SK-N-SH treated with all-trans-retinoic acid at 6 μM for 48 hours (cell line): Measurements from ENCODE around the gene LAMTOR1.

ENCODE experiments used
- ATAC-seq: fragments of 200-7000 bp; cut with Tn5 transposase; 3 replicates; pipeline ENCODE4 v1.9.1; 2020; ENCODE audit warnings: mild to moderate bottlenecking, moderate library complexity
- ARNTL ChIP-seq: fragments of 450-650 bp; formaldehyde crosslinking; IDR thresholded peaks from 2 replicates; pipeline ENCODE4 v1.5.0; 2020; ENCODE audit warnings: low read depth, mild to moderate bottlenecking, moderate library complexity, borderline replicate concordance
- BACH2 ChIP-seq: fragments of 250-450 bp; sonication (Bioruptor Pico); IDR thresholded peaks from 2 replicates; pipeline ENCODE4 v1.9.0; 2021; ENCODE audit warnings: mild to moderate bottlenecking, borderline replicate concordance
- CSDC2 ChIP-seq: fragments of 250-450 bp; sonication (Bioruptor Pico); IDR thresholded peaks from 2 replicates; pipeline ENCODE4 v1.5.0; 2020; ENCODE audit warnings: mild to moderate bottlenecking, moderate library complexity
- ESRRG ChIP-seq: fragments of 250-450 bp; sonication (Bioruptor Pico); IDR thresholded peaks from 2 replicates; pipeline ENCODE4 v1.6.1; 2021; ENCODE audit warnings: mild to moderate bottlenecking
- GLIS3 ChIP-seq: fragments of 250-450 bp; sonication (Bioruptor Pico); IDR thresholded peaks from 2 replicates; pipeline ENCODE4 v1.5.0; 2020; ENCODE audit warnings: mild to moderate bottlenecking, moderate library complexity
- ISL1 ChIP-seq: fragments of 250-450 bp; sonication (Bioruptor Pico); IDR thresholded peaks from 2 replicates; pipeline ENCODE4 v2.1.2; 2022; ENCODE audit warnings: mild to moderate bottlenecking, moderate library complexity
- OSR1 ChIP-seq: fragments of 250-450 bp; sonication (Bioruptor Pico); IDR thresholded peaks from 2 replicates; pipeline ENCODE4 v1.8.0; 2022; ENCODE audit warnings: moderate library complexity, mild to moderate bottlenecking, inconsistent platforms
- PPARA ChIP-seq: fragments of 250-450 bp; sonication (Bioruptor Pico); IDR thresholded peaks from 2 replicates; pipeline ENCODE4 v1.5.0; 2020; ENCODE audit warnings: mild to moderate bottlenecking, borderline replicate concordance
- RARB ChIP-seq: fragments of 250-450 bp; sonication (Bioruptor Pico); IDR thresholded peaks from 2 replicates; pipeline ENCODE4 v1.8.0; 2021; ENCODE audit warnings: mild to moderate bottlenecking, moderate library complexity
- TCF4 ChIP-seq: fragments of 250-450 bp; sonication (Bioruptor Pico); IDR thresholded peaks from 2 replicates; pipeline ENCODE4 v1.8.0; 2021; ENCODE audit warnings: mild to moderate bottlenecking, moderate library complexity, borderline replicate concordance
- TOX ChIP-seq: fragments of 250-450 bp; sonication (Bioruptor Pico); IDR thresholded peaks from 2 replicates; pipeline ENCODE4 v1.8.0; 2021; ENCODE audit warnings: mild to moderate bottlenecking, moderate library complexity, borderline replicate concordance
- ZC3H10 ChIP-seq: fragments of 250-450 bp; sonication (Bioruptor Pico); IDR thresholded peaks from 2 replicates; pipeline ENCODE4 v1.5.1; 2021; ENCODE audit warnings: mild to moderate bottlenecking, moderate library complexity
- ZFP3 ChIP-seq: fragments of 250-450 bp; sonication (Bioruptor Pico); IDR thresholded peaks from 2 replicates; pipeline ENCODE4 v1.5.0; 2020; ENCODE audit warnings: mild to moderate bottlenecking, moderate library complexity
- ZFP30 ChIP-seq: fragments of 450-650 bp; formaldehyde crosslinking; IDR thresholded peaks from 2 replicates; pipeline ENCODE4 v1.5.0; 2022; ENCODE audit warnings: mild to moderate bottlenecking, moderate library complexity
- ZNF70 ChIP-seq: fragments of 450-650 bp; formaldehyde crosslinking; IDR thresholded peaks from 2 replicates; pipeline ENCODE4 v1.5.0; 2020; ENCODE audit warnings: mild to moderate bottlenecking, moderate library complexity
- ZNF8 ChIP-seq: fragments of 450-650 bp; formaldehyde crosslinking; IDR thresholded peaks from 2 replicates; pipeline ENCODE4 v1.5.0; 2020; ENCODE audit warnings: mild to moderate bottlenecking, moderate library complexity
- TF ChIP-seq, protein P1 (sequence below): fragments of 250-450 bp; sonication (Bioruptor Pico); IDR thresholded peaks from 2 replicates; pipeline ENCODE4 v1.8.0; 2021; ENCODE audit warnings: low read depth, mild to moderate bottlenecking, moderate library complexity, borderline replicate concordance
- TF ChIP-seq, protein P2 (sequence below): fragments of 250-450 bp; sonication (Bioruptor Pico); IDR thresholded peaks from 2 replicates; pipeline ENCODE4 v1.5.1; 2020; ENCODE audit warnings: low read depth, mild to moderate bottlenecking, moderate library complexity
- TF ChIP-seq, protein P3 (sequence below): fragments of 250-450 bp; sonication (Bioruptor Pico); IDR thresholded peaks from 2 replicates; pipeline ENCODE4 v1.5.1; 2021; ENCODE audit warnings: mild to moderate bottlenecking, moderate library complexity
- TF ChIP-seq, protein P4 (sequence below): fragments of 250-450 bp; sonication (Bioruptor Pico); IDR thresholded peaks from 2 replicates; pipeline ENCODE4 v1.8.0; 2020; ENCODE audit warnings: mild to moderate bottlenecking, moderate library complexity, borderline replicate concordance
- TF ChIP-seq, protein P5 (sequence below): fragments of 250-450 bp; sonication (Bioruptor Pico); IDR thresholded peaks from 2 replicates; pipeline ENCODE4 v1.5.0; 2020; ENCODE audit warnings: mild to moderate bottlenecking, moderate library complexity

Gene LAMTOR1

DNA sequence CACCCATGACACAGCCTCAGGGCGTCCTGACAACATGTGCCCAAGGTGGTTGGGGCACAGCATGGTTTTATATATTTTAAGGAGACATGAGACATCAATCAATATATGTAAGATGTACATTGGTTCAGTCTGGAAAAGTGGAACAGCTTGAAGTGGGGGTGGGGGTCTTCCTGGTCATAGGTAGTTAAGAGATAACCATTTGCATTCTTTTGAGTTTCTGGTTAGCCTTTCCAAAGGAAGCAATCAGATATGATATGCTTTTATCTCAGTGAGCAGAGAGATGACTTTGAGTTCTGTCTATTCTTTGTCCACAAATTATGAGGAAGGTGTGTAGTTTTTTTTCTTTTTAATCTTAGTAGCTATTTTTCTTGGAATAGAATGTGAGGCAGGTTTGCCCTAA is 19.5 kb upstream of the LAMTOR1 start:
- TF ChIP-seq, protein P1, sequence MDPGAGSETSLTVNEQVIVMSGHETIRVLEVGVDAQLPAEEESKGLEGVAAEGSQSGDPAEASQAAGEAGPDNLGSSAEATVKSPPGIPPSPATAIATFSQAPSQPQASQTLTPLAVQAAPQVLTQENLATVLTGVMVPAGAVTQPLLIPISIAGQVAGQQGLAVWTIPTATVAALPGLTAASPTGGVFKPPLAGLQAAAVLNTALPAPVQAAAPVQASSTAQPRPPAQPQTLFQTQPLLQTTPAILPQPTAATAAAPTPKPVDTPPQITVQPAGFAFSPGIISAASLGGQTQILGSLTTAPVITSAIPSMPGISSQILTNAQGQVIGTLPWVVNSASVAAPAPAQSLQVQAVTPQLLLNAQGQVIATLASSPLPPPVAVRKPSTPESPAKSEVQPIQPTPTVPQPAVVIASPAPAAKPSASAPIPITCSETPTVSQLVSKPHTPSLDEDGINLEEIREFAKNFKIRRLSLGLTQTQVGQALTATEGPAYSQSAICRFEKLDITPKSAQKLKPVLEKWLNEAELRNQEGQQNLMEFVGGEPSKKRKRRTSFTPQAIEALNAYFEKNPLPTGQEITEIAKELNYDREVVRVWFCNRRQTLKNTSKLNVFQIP (CRISPR knock-in tag): no peak
- TF ChIP-seq BACH2 (CRISPR knock-in tag): no peak
- TF ChIP-seq, protein P2, sequence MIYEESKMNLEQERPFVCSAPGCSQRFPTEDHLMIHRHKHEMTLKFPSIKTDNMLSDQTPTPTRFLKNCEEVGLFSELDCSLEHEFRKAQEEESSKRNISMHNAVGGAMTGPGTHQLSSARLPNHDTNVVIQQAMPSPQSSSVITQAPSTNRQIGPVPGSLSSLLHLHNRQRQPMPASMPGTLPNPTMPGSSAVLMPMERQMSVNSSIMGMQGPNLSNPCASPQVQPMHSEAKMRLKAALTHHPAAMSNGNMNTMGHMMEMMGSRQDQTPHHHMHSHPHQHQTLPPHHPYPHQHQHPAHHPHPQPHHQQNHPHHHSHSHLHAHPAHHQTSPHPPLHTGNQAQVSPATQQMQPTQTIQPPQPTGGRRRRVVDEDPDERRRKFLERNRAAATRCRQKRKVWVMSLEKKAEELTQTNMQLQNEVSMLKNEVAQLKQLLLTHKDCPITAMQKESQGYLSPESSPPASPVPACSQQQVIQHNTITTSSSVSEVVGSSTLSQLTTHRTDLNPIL: no peak
- TF ChIP-seq ZNF70 (CRISPR knock-in tag): no peak
- no peak for TF ChIP-seq GLIS3 (CRISPR knock-in tag)
- TF ChIP-seq OSR1 (CRISPR knock-in tag): no peak
- no peak for TF ChIP-seq ESRRG (CRISPR knock-in tag)
- TF ChIP-seq, protein P3, sequence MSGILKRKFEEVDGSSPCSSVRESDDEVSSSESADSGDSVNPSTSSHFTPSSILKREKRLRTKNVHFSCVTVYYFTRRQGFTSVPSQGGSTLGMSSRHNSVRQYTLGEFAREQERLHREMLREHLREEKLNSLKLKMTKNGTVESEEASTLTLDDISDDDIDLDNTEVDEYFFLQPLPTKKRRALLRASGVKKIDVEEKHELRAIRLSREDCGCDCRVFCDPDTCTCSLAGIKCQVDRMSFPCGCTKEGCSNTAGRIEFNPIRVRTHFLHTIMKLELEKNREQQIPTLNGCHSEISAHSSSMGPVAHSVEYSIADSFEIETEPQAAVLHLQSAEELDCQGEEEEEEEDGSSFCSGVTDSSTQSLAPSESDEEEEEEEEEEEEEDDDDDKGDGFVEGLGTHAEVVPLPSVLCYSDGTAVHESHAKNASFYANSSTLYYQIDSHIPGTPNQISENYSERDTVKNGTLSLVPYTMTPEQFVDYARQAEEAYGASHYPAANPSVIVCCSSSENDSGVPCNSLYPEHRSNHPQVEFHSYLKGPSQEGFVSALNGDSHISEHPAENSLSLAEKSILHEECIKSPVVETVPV: no peak
- TF ChIP-seq TOX (CRISPR knock-in tag): no peak
- no peak for TF ChIP-seq ZFP3 (CRISPR knock-in tag)
- no peak for TF ChIP-seq ZNF8 (CRISPR knock-in tag)
- no peak for TF ChIP-seq ISL1 (CRISPR knock-in tag)
- TF ChIP-seq RARB (CRISPR knock-in tag): no peak
- TF ChIP-seq ZFP30 (CRISPR knock-in tag): no peak
- TF ChIP-seq, protein P4, sequence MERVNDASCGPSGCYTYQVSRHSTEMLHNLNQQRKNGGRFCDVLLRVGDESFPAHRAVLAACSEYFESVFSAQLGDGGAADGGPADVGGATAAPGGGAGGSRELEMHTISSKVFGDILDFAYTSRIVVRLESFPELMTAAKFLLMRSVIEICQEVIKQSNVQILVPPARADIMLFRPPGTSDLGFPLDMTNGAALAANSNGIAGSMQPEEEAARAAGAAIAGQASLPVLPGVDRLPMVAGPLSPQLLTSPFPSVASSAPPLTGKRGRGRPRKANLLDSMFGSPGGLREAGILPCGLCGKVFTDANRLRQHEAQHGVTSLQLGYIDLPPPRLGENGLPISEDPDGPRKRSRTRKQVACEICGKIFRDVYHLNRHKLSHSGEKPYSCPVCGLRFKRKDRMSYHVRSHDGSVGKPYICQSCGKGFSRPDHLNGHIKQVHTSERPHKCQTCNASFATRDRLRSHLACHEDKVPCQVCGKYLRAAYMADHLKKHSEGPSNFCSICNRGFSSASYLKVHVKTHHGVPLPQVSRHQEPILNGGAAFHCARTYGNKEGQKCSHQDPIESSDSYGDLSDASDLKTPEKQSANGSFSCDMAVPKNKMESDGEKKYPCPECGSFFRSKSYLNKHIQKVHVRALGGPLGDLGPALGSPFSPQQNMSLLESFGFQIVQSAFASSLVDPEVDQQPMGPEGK (CRISPR knock-in tag): no peak
- TF ChIP-seq PPARA (CRISPR knock-in tag): no peak
- no peak for TF ChIP-seq ARNTL
- no peak for TF ChIP-seq CSDC2 (CRISPR knock-in tag)
- no peak for ATAC-seq

DNA sequence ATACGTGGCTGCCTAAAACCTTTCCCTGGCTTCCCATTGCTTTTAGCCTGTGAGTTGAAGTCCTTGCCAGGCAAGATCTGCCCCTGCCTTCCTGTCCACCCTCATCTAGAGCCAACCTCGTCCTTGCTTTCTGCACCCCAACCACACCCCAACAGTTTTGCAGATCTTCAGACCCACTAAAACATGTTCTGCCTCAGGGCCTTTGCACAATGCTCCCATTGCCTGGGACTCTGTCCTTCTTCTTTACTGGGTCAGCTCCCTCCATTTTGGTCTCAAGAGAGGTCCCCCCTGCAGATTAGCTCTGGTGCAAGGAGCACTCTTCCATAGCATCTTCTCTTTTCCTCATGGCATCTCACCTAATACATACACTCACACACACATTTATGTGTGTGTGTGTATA is 17.8 kb upstream of the LAMTOR1 start:
- ATAC-seq: no peak
- TF ChIP-seq, protein P2: no peak
- TF ChIP-seq, protein P5, sequence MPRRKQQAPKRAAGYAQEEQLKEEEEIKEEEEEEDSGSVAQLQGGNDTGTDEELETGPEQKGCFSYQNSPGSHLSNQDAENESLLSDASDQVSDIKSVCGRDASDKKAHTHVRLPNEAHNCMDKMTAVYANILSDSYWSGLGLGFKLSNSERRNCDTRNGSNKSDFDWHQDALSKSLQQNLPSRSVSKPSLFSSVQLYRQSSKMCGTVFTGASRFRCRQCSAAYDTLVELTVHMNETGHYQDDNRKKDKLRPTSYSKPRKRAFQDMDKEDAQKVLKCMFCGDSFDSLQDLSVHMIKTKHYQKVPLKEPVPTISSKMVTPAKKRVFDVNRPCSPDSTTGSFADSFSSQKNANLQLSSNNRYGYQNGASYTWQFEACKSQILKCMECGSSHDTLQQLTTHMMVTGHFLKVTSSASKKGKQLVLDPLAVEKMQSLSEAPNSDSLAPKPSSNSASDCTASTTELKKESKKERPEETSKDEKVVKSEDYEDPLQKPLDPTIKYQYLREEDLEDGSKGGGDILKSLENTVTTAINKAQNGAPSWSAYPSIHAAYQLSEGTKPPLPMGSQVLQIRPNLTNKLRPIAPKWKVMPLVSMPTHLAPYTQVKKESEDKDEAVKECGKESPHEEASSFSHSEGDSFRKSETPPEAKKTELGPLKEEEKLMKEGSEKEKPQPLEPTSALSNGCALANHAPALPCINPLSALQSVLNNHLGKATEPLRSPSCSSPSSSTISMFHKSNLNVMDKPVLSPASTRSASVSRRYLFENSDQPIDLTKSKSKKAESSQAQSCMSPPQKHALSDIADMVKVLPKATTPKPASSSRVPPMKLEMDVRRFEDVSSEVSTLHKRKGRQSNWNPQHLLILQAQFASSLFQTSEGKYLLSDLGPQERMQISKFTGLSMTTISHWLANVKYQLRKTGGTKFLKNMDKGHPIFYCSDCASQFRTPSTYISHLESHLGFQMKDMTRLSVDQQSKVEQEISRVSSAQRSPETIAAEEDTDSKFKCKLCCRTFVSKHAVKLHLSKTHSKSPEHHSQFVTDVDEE (CRISPR knock-in tag): no peak

DNA sequence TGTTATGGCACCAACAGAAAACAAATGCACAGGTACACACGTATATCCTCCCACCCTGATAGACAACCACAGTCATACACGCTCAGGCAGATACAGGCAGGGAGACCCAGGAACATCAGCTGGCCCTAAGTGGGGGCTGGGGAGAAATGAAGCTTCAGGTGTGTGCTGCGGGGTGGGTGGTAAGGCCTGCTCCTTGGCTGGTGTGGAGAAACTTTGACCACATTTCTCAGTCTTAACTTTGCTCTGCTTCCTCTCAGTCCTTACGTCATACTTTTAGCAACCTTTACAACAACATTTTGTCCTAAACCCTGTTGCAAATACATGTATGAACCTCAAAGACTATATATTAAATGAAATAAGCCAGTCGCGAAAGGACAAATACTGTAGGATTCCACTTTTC is 16.1 kb upstream of the LAMTOR1 start:
- ATAC-seq: no peak
- TF ChIP-seq, protein P1 (CRISPR knock-in tag): no peak
- TF ChIP-seq, protein P2: no peak
- TF ChIP-seq ZFP3 (CRISPR knock-in tag) (no peak), RARB (CRISPR knock-in tag) (no peak), ZC3H10 (CRISPR knock-in tag) (no peak), BACH2 (CRISPR knock-in tag) (no peak), ARNTL (no peak), GLIS3 (CRISPR knock-in tag) (no peak), TCF4 (CRISPR knock-in tag) (no peak), ZNF8 (CRISPR knock-in tag) (no peak), PPARA (CRISPR knock-in tag) (no peak), ISL1 (CRISPR knock-in tag) (no peak)
- TF ChIP-seq, protein P5 (CRISPR knock-in tag): no peak
